Right lung (tissue), 10 donors: ENCODE measurements around the gene TMEM33. TPM values are rescaled to one million over a fixed set of nuclear protein-coding genes. Genes with fewer than 3 reads are reported as not detected.
A peak's percentile ranks its signal among the peaks of the same experiment; 100 is the strongest.
"Not testable (repeated sequence)": the region's sequence is repeated elsewhere in the genome, so short reads cannot be mapped to it uniquely, and the experiment has no call there.

Experiments
- DNase-seq, 2 donors: peaks; one replicate each; pipeline ENCODE4 v3.0.0-alpha.2; 2013
- long read RNA-seq, 8 donors: transcript quantifications; one replicate each; lab custom pipeline, GENCODE V29; 2026
- polyA plus RNA-seq, 5 donors: library from polyadenylated mRNA; unstranded; fragments of 120-200 nt; gene quantifications; one replicate each; pipeline versions ENCODE4 v1.2.1 to v1.2.3, GENCODE V29; 2013; ENCODE audit warnings: inconsistent platforms in 1 of 5, low replicate concordance in 1 of 5; ENCODE audit not compliant: insufficient read length in 5 of 5, insufficient read depth in 1 of 5

Gene TMEM33
- 10 to 100 TPM; 25.3 to 38.5 (median 31.2) TPM for polyA plus RNA-seq
- long read RNA-seq, donor 1, full-length matches to known transcripts = 7 of 7 reads
- long read RNA-seq, donor 1, partial matches to known transcripts = 0 of 7 reads
- long read RNA-seq, donor 1, other reads (novel, unspliced or antisense) = 0 of 7 reads
- long read RNA-seq, donor 2, full-length matches to known transcripts = 4 of 4 reads
- long read RNA-seq, donor 2, partial matches to known transcripts = 0 of 4 reads
- long read RNA-seq, donor 2, other reads (novel, unspliced or antisense) = 0 of 4 reads
- long read RNA-seq, donor 3, full-length matches to known transcripts = 3 of 3 reads
- long read RNA-seq, donor 3, partial matches to known transcripts = 0 of 3 reads
- long read RNA-seq, donor 3, other reads (novel, unspliced or antisense) = 0 of 3 reads
- long read RNA-seq, donor 4, full-length matches to known transcripts = 4 of 4 reads
- long read RNA-seq, donor 4, partial matches to known transcripts = 0 of 4 reads
- long read RNA-seq, donor 4, other reads (novel, unspliced or antisense) = 0 of 4 reads
- long read RNA-seq, donor 5, full-length matches to known transcripts = 8 of 8 reads
- long read RNA-seq, donor 5, partial matches to known transcripts = 0 of 8 reads
- long read RNA-seq, donor 5, other reads (novel, unspliced or antisense) = 0 of 8 reads
- long read RNA-seq, donor 6, full-length matches to known transcripts = 9 of 9 reads
- long read RNA-seq, donor 6, partial matches to known transcripts = 0 of 9 reads
- long read RNA-seq, donor 6, other reads (novel, unspliced or antisense) = 0 of 9 reads
- long read RNA-seq, donor 7, full-length matches to known transcripts = 7 of 7 reads
- long read RNA-seq, donor 7, partial matches to known transcripts = 0 of 7 reads
- long read RNA-seq, donor 7, other reads (novel, unspliced or antisense) = 0 of 7 reads
- long read RNA-seq, donor 8, full-length matches to known transcripts = 2 of 2 reads
- long read RNA-seq, donor 8, partial matches to known transcripts = 0 of 2 reads
- long read RNA-seq, donor 8, other reads (novel, unspliced or antisense) = 0 of 2 reads

GRCh38 chr4:41934901-41935651 is at the start of gene TMEM33:
TMEM33 (plus strand) TSS chr4:41935429; CDS start chr4:41935485, 56 bp downstream.
- DNase-seq = peak; percentile 83 to 86

GRCh38 chr4:41885456-41885855 is 49.8 kb upstream of the TMEM33 start:
- no peak for DNase-seq

- no peak for DNase-seq
Observed at GRCh38 chr4:41887277-41887676, 48.0 kb upstream of the TMEM33 start.

- no peak for DNase-seq
Observed at GRCh38 chr4:41887821-41888686, 47.2 kb upstream of the TMEM33 start.

- DNase-seq = no peak
Observed at GRCh38 chr4:41888687-41889074, 46.5 kb upstream of the TMEM33 start.

- no peak for DNase-seq
Observed at GRCh38 chr4:41889317-41889716, 45.9 kb upstream of the TMEM33 start.

GRCh38 chr4:41890085-41890484 is 45.1 kb upstream of the TMEM33 start:
- DNase-seq = no peak

GRCh38 chr4:41896648-41897047 is 38.6 kb upstream of the TMEM33 start:
- no peak for DNase-seq

GRCh38 chr4:41897698-41898097 is 37.5 kb upstream of the TMEM33 start:
- DNase-seq = no peak

GRCh38 chr4:41909136-41909535 is 26.1 kb upstream of the TMEM33 start:
- DNase-seq = not testable (repeated sequence)

- DNase-seq = no peak
Observed at GRCh38 chr4:41912546-41912945, 22.7 kb upstream of the TMEM33 start.

- no peak for DNase-seq
Observed at GRCh38 chr4:41913509-41913908, 21.7 kb upstream of the TMEM33 start.

- no peak for DNase-seq
Observed at GRCh38 chr4:41918278-41918677, 17.0 kb upstream of the TMEM33 start.

GRCh38 chr4:41920416-41920815 is 14.8 kb upstream of the TMEM33 start:
- DNase-seq = not testable (repeated sequence)

GRCh38 chr4:41921476-41921875 is 13.8 kb upstream of the TMEM33 start:
- no peak for DNase-seq

- DNase-seq = no peak
Observed at GRCh38 chr4:41927796-41928499, 7.3 kb upstream of the TMEM33 start.

- DNase-seq = no peak
Observed at GRCh38 chr4:41930139-41930831, 4.9 kb upstream of the TMEM33 start.

GRCh38 chr4:41932988-41933387 is 2.2 kb upstream of the TMEM33 start:
- no peak for DNase-seq

- DNase-seq = no peak
Observed at GRCh38 chr4:41933997-41934503, 1.2 kb upstream of the TMEM33 start.
